HG03571 (cell line): ENCODE measurements around the gene GOLGB1.

Experiments
- ATAC-seq: cut with Tn5 transposase; IDR thresholded peaks from one replicate; pipeline ENCODE4 v1.9.1; 2021; ENCODE audit not compliant: unreplicated experiment

The GOLGB1 gene

DNA sequence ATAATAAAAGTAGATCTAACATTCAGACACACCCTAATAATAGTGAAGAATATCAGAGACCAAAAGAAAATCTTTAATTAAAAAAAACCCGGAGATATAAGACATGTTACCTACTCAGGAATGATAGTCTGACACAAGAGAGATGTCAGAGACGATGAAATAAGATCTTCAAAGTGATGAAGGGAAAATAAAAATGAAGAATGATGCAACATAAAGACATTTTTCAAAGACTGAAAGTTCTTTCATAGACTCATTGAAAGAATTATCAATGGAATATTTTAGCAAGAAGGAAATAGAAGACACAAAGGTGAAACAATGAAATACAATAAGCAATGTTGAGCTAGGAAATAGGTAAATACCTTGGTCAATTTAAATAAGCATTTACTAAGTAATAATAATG lies 108.4 kb downstream of the GOLGB1 start:
- no peak for ATAC-seq

DNA sequence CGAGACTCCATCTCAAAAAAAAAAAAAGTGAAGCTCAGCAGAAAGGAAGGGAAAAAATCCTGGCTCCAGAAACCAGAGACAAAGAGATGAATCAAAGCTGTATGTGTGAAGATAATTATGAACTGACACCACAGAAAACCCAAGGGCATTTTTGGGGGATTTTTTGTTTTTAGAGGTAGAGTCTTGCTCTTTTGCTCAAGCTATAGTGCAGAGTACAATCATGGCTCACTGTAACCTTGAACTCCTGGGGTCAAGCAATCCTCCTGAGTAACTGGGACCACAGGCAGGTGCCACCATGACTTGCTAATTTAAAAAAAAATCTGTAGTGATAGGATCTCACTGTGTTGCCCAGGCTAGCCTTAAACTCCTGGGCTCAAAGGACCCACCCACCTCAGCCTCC lies 111.6 kb downstream of the GOLGB1 start:
- no peak for ATAC-seq

DNA sequence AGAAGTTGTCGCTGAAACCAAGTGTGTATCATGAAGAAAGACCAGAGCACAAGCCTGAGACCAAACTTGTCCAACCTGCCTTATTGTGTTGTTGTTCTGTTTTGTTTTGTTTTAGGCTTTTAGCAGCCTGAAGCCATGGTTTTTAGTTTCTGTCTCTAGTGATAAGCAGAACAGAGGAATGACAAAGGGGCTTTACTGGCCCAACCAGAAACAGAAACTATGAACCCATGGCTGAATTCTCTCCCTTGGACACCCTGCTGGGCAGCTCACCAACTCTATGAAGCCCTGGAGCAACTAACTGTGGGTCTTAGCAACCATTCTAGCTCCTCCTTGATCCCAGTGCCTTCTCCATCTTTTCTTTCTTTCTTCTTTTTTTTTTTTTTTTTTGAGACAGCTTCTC lies 119.2 kb downstream of the GOLGB1 start:
- ATAC-seq, result no peak

GRCh38 chr3:121629601-121630000 lies 119.9 kb downstream of the GOLGB1 start:
- no peak for ATAC-seq

- ATAC-seq, result no peak
These were observed 121.9 kb downstream of the GOLGB1 start for GRCh38 chr3:121627622-121628021.

DNA sequence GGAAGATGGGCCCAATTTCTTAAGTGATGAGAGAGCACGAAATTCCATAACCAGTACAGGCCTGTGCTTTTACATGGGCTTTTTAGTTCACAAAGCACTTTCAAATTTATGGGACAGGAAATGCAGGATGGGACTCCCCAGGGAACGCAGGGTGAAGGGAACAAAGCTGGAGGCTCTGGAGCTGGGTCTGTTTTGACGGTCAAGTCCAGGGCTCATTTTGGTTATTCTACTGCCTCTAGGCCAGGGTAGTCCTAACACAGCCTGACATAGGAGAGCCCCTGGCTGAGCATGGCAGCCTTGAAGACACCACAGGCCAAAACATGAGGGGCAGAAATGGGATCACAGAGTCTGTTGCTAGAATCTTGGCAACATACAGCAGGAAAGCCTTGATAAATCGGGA lies 122.3 kb downstream of the GOLGB1 start:
- ATAC-seq, result no peak

DNA sequence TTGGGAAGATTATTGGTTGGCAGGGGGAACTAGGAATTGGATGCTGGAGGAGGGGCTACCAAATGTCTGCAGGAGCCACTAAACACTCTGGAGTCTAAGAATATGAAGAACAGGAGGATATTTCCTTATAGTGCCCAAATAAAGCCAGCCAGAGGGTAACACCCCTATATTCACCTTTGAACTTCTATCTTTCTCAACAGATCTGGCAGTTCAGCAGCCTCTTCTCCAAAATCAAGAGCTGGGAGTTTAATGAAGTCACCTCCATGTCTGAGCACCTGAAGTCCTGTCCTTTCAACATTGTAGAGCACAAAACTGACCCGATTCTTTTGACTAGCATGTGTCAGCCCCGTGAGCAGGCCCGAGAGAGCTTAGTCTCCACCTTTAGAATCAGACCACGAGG lies 123.0 kb downstream of the GOLGB1 start:
- ATAC-seq, result no peak

- no peak for ATAC-seq
These were observed 125.2 kb downstream of the GOLGB1 start for GRCh38 chr3:121624147-121624899.

DNA sequence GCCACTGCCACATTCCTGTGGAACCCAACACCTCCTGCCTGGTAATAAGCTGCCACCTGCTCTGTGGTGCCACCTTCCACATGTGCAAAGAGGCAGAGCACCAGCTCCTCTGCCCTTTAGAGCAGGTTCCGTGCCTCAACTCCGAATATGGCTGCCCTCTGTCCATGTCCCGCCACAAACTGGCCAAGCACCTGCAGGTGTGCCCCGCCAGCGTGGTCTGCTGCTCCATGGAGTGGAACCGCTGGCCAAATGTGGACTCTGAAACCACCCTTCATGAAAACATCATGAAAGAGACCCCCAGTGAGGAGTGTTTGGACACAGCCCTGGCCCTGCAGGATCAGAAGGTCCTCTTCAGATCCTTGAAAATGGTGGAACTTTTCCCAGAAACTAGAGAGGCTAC lies 128.1 kb downstream of the GOLGB1 start:
- no peak for ATAC-seq

GRCh38 chr3:121619691-121620090 lies 129.8 kb downstream of the GOLGB1 start:
- no peak for ATAC-seq
